OCI-LY1 (cell line): ENCODE measurements around the gene RPS6KA3.

Experiments
- CTCF ChIP-seq: fragments of 200-600 bp; sonication (generic), shearing (Covaris generic); IDR thresholded peaks from 2 replicates; pipeline ENCODE4 v1.5.1; 2017; ENCODE audit warnings: mild to moderate bottlenecking, antibody characterized with exemption, low read length, moderate library complexity, mixed read lengths
- EZH2 ChIP-seq: fragments of 200-600 bp; sonication (generic), shearing (Covaris generic); IDR thresholded peaks from 2 replicates; pipeline ENCODE4 v1.8.0; 2017; ENCODE audit warnings: borderline replicate concordance, mixed run types, mild to moderate bottlenecking, antibody characterized with exemption, low read length, moderate library complexity, mixed read lengths

- TF ChIP-seq CTCF: no peak
- TF ChIP-seq EZH2: no peak
Observed at GRCh38 chrX:20116087-20116576, 150.6 kb downstream of the RPS6KA3 start.
